ENCODE data around the gene TOE1.
A peak's percentile ranks its signal among the peaks of the same experiment; 100 is the strongest.

Gene TOE1

DNA sequence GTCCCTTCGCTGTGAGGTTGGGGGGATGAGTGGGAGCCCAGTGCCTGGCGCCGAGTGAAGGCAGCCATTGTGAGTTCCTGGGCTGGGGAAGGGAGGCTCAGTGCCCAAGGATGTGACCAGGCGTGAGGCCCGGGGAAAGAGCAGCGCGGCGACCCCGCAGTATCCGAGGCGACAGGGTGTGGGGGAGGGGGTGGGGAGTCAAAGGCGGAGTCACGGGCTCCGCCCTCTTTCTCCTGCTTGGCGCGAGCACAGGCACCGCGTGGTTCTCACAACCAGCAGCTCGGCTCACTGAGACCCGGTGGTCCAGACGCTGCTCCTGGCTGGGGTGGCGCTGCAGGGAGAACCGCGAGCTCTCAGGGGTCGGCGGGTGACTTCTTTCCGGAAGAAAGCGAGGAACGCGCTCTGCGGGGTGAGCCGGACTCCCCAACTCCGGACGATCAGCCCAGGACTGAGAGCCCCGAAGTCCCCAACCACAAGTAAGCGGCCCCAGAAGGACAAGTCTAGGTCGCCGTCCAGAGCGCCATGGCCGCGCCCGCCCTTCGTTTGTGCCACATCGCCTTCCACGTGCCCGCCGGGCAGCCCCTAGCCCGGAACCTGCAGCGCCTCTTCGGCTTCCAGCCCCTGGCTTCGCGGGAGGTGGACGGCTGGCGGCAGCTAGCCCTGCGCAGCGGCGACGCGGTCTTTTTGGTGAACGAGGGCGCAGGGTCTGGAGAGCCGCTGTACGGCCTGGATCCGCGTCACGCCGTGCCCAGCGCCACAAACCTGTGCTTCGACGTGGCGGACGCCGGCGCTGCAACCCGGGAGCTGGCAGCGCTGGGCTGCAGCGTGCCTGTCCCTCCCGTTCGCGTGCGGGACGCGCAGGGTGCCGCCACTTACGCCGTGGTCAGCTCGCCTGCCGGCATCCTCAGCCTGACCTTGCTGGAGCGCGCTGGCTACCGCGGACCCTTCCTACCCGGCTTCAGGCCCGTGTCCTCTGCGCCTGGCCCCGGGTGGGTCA is 13.0 kb upstream of the TOE1 start, which contains the start of gene HPDL:
HPDL (plus strand) TSS at position 269 of the 997 bp plus-strand sequence; CDS start at position 523, 254 bp downstream.
- peak; percentile 81 for DNase-seq (ENCODE audit: low spot score)

DNA sequence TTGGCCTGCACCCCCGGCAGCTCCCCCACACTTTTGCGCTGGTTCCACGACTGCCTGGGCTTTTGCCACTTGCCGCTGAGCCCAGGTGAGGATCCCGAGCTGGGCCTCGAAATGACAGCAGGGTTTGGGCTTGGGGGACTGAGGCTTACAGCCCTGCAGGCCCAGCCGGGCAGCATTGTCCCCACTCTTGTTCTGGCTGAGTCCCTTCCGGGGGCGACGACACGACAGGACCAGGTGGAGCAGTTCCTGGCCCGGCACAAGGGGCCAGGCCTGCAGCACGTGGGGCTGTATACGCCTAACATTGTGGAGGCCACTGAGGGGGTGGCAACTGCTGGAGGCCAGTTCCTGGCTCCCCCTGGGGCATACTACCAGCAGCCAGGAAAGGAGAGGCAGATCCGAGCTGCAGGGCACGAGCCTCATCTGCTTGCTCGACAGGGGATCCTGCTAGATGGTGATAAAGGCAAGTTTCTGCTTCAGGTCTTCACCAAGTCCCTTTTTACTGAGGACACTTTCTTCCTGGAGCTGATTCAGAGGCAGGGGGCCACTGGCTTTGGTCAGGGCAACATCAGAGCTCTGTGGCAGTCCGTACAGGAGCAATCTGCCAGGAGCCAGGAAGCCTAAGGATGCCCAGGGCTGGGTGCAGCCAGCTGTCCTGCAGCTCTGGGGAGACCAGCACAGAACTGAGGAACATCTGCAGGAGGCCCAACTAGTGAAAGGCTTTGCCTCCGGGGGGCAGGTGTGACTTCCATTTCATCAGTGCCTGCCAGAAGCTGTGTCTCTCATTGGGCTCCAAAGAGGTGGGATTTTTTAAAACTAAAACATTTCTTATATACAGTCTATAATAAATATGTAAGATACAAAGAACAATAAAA is 12.1 kb upstream of the TOE1 start:
- DNase-seq (ENCODE audit: low spot score): no peak

- DNase-seq (ENCODE audit: low spot score): no peak
These were observed 11.3 kb upstream of the TOE1 start for GRCh38 chr1:45328680-45329079.

DNA sequence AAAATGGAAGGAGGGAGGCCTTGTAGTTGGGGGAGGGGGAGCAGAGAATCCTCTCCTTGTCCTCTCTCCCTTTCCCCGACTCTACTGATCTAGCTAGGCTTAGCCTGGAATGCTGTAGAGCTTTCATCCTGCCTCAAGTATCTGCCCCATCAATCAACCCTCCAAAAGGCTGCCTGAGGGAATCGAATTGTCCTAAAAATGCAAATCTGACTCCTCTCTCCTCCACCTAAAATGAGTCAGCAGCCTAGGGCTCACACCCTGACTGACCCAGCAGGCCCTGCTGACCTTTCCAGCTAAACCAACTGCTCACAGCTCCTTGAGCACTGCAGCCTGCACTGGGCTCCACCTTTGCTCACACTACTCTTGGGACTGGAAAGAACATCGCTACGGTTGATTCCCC is 10.5 kb upstream of the TOE1 start:
- DNase-seq (ENCODE audit: low spot score): no peak

DNA sequence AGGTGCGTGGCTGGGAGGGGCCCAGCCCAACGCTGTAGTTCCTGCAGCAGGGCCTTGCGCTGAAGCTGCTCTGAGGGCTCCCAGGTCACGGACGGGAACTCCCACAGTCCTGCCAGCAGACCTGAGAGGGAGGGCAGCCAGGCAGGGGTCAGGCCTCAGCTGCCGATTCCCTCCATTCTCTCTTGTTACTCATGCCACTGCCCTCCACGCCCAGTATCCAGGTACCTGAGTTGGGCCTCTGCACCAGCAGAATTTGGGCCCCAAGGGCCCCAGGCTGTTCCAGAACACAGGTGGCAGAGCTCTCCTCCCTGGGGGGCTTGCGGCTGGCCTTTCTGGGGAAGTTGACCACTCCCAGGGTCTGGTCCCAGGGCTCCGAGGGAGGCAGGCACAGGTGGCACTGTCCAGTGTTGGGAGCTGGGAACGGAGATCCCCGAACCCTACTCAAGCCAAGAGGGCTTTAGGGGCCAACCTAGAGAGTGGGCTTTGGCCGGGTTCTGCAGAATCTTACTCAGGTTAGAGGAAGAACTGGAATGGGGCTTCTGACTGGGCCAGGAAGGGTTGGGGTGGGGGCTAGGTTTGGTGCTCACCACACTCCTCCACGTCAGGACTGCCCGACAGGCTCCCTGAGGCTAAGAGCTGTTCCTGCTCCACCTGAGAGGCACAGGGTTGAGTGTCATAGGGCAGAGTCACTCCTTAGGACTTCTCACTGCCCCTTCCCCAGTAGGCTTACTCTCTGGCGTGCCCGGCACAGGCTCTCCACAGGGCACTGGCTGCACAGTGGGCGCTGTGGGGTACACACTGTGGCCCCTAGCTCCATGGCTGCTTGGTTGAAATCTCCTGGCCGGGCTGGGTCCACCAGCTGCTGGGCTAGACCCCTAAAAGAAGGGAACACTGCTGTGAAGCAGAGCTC is 8.3 kb upstream of the TOE1 start:
- no peak for DNase-seq (ENCODE audit: low spot score)

GRCh38 chr1:45332346-45332720 is 7.6 kb upstream of the TOE1 start:
- DNase-seq (ENCODE audit: low spot score): no peak

DNA sequence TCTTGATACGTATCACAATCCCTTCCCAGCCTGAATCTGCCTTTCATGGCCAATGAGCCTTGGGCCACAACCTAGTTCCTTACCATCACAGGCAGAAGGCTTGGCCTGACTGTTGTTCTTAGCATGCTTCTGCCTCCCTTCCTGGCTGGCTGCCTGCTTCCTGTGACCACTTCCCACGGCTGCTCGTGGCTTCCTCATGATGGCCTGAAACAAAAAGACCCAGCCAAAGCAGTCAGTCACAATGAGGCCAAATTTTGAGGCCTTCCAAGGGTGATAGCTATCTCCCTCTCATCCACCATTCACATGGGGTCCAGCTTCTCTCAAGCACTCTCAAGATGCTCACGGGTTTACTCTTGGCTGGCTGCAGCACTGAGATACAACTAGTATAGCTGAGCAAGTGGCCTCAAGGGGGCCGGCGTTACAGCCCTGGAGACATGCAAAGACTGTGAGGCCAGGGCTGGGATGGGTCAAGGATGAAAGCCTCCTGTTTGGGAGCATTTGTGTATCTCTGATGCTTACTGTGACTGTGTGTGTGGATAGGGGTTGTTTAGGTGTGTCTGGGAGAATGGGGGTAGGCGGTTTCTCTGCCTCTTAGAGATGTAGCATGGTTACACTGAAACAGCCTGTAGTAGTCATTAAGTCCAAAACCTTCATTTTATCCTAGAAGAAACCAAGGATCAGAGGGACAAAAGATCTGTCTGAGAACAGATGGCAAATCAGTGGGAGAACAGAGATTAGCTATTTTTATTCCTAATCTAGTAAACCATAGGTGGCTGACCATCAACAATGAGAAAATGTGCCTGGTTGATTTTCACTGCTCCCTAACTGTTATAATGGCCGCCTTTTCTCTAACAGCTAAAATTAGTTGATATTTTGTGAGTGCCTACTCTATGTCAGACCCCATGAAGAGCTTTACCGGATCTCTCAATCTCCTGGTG is 5.4 kb upstream of the TOE1 start:
- DNase-seq (ENCODE audit: low spot score): no peak

- no peak for DNase-seq (ENCODE audit: low spot score)
These were observed 4.1 kb upstream of the TOE1 start for GRCh38 chr1:45335855-45336324.

GRCh38 chr1:45337630-45338325 is 2.2 kb upstream of the TOE1 start:
- no peak for DNase-seq (ENCODE audit: low spot score)

DNA sequence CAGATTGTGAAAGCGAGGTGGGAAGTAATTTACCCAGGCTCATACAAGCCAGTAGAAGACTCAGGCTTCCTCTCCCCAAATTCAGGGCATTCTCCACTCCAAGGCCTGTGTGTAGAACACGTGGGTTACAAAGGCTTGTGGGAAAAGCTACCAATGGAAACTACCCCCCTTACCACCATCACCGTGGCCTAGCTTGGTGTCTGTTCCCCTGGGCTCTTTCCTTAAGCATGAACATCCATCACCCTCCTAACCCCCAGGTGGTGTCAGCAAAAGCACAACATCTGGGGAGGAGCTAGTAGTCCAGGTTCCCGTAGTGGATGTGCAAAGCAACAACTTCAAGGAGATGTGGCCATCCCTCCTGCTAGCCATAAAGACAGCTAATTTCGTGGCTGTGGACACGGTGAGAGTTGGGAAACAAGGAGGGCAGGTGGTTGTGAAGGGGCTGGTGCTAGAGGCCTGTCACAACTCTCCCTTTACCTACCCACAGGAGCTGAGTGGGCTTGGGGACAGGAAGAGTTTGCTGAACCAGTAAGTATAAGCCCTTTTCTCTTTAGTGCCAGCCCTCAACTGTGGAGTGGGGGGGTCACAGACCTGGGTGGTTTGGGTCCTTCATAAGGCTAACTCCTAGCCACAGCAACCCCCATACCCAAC is 971 bp downstream of the TOE1 start:
- DNase-seq (ENCODE audit: low spot score): no peak

DNA sequence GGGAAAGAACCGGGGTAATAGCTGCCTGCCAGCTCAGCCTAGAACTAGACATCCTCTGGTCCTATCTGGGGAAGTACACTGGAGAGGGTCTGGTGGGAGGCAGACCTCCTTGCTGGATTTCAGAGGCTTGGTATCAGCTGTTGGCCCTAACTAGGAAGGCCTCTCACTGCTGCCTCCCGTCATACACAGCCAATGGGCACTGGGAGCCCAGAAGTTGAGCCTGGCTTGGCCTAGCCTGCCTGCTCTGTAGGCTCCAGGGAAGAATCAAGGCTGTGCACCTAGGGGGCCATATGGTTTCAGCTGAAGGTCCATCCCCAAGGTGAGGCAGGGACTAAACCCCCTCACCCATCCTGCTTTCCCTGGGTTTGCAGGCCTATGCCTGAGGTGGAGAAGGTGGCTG is 4.5 kb downstream of the TOE1 start:
- DNase-seq (ENCODE audit: low spot score): no peak

DNA sequence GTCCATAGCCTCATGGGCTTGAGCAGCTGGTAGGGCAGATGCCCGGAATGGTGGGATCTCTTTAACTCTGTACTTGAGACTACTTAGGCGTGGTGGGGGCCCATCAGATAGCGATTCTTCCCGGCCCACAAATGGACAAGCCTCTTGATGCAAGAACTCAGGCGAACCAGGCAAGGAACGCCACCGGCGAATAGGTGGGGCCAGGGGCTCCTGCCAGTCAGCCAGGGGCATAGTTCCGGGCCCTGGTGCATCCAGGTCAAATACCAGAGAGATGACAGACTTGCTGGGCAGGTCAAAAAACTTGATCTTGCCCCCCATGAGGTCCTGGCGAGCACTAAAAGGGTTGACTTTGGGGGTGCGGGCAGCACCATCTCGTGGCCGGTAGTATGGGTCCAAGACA is 5.0 kb downstream of the TOE1 start:
- no peak for DNase-seq (ENCODE audit: low spot score)

DNA sequence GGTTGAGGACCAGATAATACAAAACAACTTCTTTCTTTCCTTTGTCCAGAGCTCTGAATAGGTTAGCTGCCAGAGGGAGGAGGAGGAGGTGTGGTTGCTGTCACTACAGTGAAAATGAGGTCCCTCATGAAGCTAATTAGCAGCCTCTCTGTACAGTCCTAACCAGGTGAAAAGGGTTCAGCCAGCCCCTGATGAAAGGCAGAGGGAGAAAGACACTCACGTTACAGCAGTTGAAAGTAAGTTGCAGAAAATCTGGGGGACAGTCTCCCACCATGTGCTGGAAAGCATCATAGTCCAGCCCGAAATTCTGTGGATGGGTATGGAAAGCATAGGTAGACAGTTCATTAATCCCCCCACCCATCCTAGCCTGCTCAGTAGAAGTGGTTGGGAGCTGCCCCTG is 6.5 kb downstream of the TOE1 start:
- no peak for DNase-seq (ENCODE audit: low spot score)

DNA sequence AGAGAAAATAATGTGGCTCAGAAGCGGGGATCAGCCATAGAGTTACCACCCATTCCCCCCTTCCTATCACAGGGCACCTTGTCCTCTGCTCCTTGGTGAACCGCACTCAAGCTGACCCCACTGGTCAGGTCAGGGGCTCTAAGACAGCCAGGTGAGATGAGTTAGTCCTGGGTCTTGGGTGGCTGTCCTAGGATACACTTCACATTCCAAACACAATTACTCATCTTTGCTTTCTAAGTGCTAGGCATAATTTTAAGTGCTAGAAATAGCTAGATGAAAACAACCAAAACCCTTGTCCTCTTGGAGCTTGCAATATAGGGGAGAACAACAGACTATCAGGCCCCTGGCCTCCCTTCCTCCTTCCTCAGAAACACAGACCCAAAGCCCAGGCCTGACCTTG is 8.1 kb downstream of the TOE1 start:
- DNase-seq (ENCODE audit: low spot score): peak; percentile 44

GRCh38 chr1:45348609-45348965 is 8.6 kb downstream of the TOE1 start:
- no peak for DNase-seq (ENCODE audit: low spot score)

DNA sequence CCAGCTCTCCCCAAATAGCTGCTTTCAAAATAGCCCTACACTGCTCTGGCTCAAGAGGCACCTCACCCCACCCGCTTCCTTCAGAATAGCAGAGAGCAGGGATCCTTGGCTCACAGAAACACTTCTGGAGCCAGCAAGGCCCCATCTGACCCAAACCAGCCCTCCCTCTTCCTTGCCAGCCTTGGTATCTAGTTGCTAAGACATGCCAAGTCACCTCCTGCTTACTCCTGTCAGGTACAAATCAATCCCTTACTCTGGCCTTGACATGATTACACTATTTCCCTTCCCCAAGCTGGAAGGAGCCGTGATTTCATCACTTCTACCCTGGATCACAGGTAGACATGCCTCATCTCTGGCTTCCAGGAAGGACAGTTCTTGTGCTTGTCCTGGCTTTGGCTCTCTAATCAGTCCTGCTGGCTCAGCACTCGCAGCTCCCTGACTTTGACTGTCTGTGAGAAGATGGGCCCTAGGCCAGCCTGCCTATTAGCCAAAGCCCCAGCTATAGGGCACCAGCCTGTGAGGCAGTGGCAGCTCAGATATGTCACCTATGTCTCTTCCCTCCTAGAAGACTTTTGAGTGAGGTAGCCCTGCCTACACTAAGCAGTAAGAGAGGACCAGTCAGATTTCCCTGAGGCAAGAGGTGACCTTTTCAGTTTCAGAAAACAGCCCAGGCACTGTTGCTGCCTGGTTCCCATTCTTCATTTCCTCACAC is 9.2 kb downstream of the TOE1 start:
- DNase-seq (ENCODE audit: low spot score): no peak

DNA sequence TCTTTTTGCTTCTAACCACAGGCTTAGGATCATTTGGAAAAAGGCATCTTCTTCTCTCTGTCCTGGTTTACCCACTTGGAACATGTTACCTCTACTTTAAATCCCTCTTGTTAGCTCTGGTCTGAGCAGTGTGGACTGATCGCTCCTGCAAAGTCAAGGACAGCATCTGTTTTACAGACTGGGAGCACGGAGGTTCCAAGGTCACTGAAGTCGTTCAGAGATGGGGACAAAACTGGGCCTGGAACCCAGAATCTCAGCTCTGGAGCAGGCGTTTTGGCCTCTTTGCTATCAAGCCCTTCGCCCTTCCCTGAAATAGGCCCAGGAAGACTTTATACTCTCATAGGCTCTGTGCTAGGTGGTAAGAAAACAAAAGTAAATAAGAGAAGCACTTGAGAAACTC is 11.5 kb downstream of the TOE1 start:
- no peak for DNase-seq (ENCODE audit: low spot score)

DNA sequence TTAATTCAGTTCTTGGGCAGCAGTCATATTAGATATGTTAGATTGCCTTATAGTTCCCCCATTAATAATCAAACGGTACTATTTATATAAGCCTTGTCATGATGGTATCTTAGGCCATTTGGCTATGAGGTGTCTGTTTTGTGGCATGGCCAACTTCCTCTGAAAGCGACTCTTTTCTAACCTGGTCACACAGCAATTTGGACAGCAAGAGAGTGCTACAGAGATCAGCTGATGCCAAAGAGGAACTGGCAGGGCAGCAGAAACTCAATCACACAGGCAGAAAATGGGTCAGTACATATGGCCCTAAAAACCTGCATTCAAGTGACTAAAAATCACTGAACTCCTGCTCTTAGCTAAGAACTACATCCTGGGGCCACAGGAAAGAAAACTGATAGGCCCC is 13.7 kb downstream of the TOE1 start:
- no peak for DNase-seq (ENCODE audit: low spot score)

DNA sequence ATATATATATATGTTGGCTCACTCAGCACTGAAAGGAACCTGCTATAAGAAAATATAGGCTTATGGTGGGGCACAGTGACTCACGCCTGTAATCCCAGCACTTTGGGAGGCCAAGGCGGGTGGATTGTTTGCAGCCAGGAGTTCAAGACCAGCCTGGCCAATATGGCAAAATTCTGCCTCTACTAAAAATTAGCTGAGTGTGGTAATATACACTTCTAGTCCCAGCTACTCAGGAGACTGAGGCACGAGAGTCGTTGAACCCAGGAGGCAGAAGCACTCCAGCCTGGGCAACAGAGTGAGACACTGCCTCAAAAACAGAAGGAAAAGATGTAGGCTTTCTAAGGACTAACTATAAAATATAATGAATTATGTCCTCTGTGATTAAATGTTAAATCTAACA is 14.9 kb downstream of the TOE1 start:
- DNase-seq (ENCODE audit: low spot score): no peak

Measured in GM03348 (cell line).